Liver (tissue), 9 donors: ENCODE data around the gene ACACB. TPM values are rescaled to one million over a fixed set of nuclear protein-coding genes. Genes with fewer than 3 reads are reported as not detected.

ENCODE experiments used
- DNase-seq: peaks from one replicate; pipeline ENCODE4 v3.0.0-alpha.2; 2017; ENCODE audit warnings: low spot score
- H3K27ac ChIP-seq, 2 donors: one replicate each; pipeline ENCODE4 v1.7.0; 2013; ENCODE audit warnings: inconsistent platforms in 2 of 2, low read length in 2 of 2, control low read depth in 1 of 2, low read depth in 1 of 2, mild to moderate bottlenecking in 1 of 2
- H3K27me3 ChIP-seq, 4 donors: one replicate each; pipeline versions ENCODE4 v1.6.1 to v1.7.0; 2013; ENCODE audit warnings: low read length in 3 of 4, inconsistent platforms in 1 of 4, mild to moderate bottlenecking in 1 of 4, moderate library complexity in 1 of 4; ENCODE audit not compliant: control insufficient read depth in 4 of 4, insufficient read depth in 4 of 4
- H3K36me3 ChIP-seq, 4 donors: one replicate each; pipeline versions ENCODE4 v1.6.1 to v1.7.0; 2013; ENCODE audit warnings: low read length in 3 of 4, mild to moderate bottlenecking in 3 of 4, low read depth in 1 of 4, moderate library complexity in 1 of 4; ENCODE audit not compliant: control insufficient read depth in 4 of 4, insufficient read depth in 3 of 4
- H3K4me1 ChIP-seq, 4 donors: one replicate each; pipeline versions ENCODE4 v1.6.1 to v1.7.0; 2013; ENCODE audit warnings: low read length in 3 of 4, mild to moderate bottlenecking in 3 of 4, moderate library complexity in 1 of 4; ENCODE audit not compliant: control insufficient read depth in 4 of 4, insufficient read depth in 4 of 4
- H3K4me3 ChIP-seq, 3 donors: one replicate each; pipeline versions ENCODE4 v1.6.1 to v1.7.0; 2013; ENCODE audit warnings: low read length in 3 of 3, control low read depth in 1 of 3, low read depth in 1 of 3, mild to moderate bottlenecking in 1 of 3
- H3K9ac ChIP-seq, 2 donors: one replicate each; pipeline ENCODE4 v1.7.0; 2013; ENCODE audit warnings: low read length in 2 of 2, mild to moderate bottlenecking in 2 of 2, moderate library complexity in 2 of 2, control low read depth in 1 of 2, low read depth in 1 of 2
- H3K9me3 ChIP-seq, 4 donors: one replicate each; pipeline versions ENCODE4 v1.6.1 to v1.7.0; 2013; ENCODE audit warnings: low read length in 3 of 4; ENCODE audit not compliant: control insufficient read depth in 4 of 4
- EGR1 ChIP-seq, 2 donors: IDR thresholded peaks; 2 replicates each; pipeline ENCODE4 v1.6.1; 2016 to 2018; ENCODE audit warnings: antibody characterized with exemption in 2 of 2, low read depth in 2 of 2
- FOXA1 ChIP-seq: IDR thresholded peaks from 2 replicates; pipeline ENCODE4 v1.6.1; 2016; ENCODE audit warnings: antibody characterized with exemption
- FOXA2 ChIP-seq: IDR thresholded peaks from 2 replicates; pipeline ENCODE4 v1.6.1; 2016; ENCODE audit warnings: antibody characterized with exemption
- GABPA ChIP-seq, 2 donors: IDR thresholded peaks in 1 of 2; conservative IDR thresholded peaks in 1 of 2; 2 replicates each; pipeline ENCODE4 v1.6.1; 2016; ENCODE audit warnings: antibody characterized with exemption in 2 of 2, mild to moderate bottlenecking in 1 of 2, moderate library complexity in 1 of 2
- HNF4A ChIP-seq, 2 donors: conservative IDR thresholded peaks; 2 replicates each; pipeline ENCODE4 v1.6.1; 2016; ENCODE audit warnings: antibody characterized with exemption in 2 of 2, mild to moderate bottlenecking in 2 of 2
- HNF4G ChIP-seq: IDR thresholded peaks from 2 replicates; pipeline ENCODE4 v1.6.1; 2016; ENCODE audit warnings: antibody characterized with exemption
- JUND ChIP-seq, 2 donors: IDR thresholded peaks; 2 replicates each; pipeline ENCODE4 v1.6.1; 2016; ENCODE audit warnings: antibody characterized with exemption in 2 of 2
- NR2F2 ChIP-seq: IDR thresholded peaks from 2 replicates; pipeline ENCODE4 v1.6.1; 2016; ENCODE audit warnings: antibody characterized with exemption
- RAD21 ChIP-seq, 2 donors: IDR thresholded peaks; 2 replicates each; pipeline ENCODE4 v1.6.1; 2016; ENCODE audit warnings: antibody characterized with exemption in 2 of 2, mild to moderate bottlenecking in 2 of 2
- RXRA ChIP-seq, 2 donors: IDR thresholded peaks; 2 replicates each; pipeline ENCODE4 v1.6.1; 2017 to 2018; ENCODE audit warnings: antibody characterized with exemption in 2 of 2, mild to moderate bottlenecking in 1 of 2
- YY1 ChIP-seq: IDR thresholded peaks from 2 replicates; pipeline ENCODE4 v1.6.1; 2016; ENCODE audit warnings: antibody characterized with exemption, mild to moderate bottlenecking
- WGBS: extraction: QIAGEN DNeasy Blood & Tissue Kit; methylation state at CpG from one replicate; pipeline ENCODE4 v1.1.7; 2013; 5-methylcytosine and 5-hydroxymethylcytosine counted together
- polyA plus RNA-seq, 2 donors: library from polyadenylated mRNA; stranded (reverse) in 1 of 2; unstranded in 1 of 2; fragments of 200-250 nt in 1 of 2; fragments of >200 nt in 1 of 2; fragmentation: Nextera tagmentation in 1 of 2; extraction: Ambion mirVana in 1 of 2; gene quantifications; one replicate each; pipeline versions ENCODE4 v1.2.1 to v1.2.3, GENCODE V29; 2013 to 2015
- total RNA-seq, 2 donors: library from RNA; depleted of rRNA; stranded (reverse); fragments of >200 nt; gene quantifications; one replicate each; pipeline ENCODE4 v1.2.3, GENCODE V29; 2014
- TF ChIP-seq, protein P1 (sequence below): IDR thresholded peaks from 2 replicates; pipeline ENCODE4 v1.6.1; 2016; ENCODE audit warnings: antibody characterized with exemption
- TF ChIP-seq, protein P2 (sequence below): IDR thresholded peaks from 2 replicates; pipeline ENCODE4 v1.6.1; 2016; ENCODE audit warnings: antibody characterized with exemption
- TF ChIP-seq, protein P3 (sequence below): IDR thresholded peaks from 2 replicates; pipeline ENCODE4 v1.6.1; 2016; ENCODE audit warnings: antibody characterized with exemption, mild to moderate bottlenecking
- donor health status: healthy.
- donor health status: healthy.
- donor health status: healthy.
- donor health status: healthy.
- donor health status: healthy.

Gene ACACB
- total and polyA plus RNA-seq, 4 donors, result 12.9 to 288 (median 52.1) TPM

DNA sequence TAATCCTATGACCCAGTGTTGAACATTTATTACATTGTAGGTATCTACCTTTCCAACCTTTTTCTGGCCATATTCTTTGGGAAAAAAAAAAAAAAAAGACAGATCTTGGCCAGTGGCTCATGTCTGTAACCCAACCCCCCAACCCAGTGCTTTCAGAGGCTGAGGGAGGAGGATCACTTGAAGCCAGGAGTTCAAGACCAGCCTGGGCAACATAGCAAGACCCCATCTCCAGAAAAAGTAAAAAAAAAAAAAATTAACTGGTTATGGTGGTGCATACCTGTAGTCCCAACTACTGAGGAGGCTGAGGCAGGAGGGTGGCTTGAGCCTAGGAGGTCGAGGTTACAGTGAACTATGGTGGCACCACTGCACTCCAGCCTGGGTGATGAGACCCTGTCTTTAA is 58.1 kb downstream of the ACACB start:
- WGBS, result 94% methylated on average over 1 of the region's 1 CpG
- no peak for TF ChIP-seq RXRA (IDR thresholded peaks at IDR 0.05)
- TF ChIP-seq GABPA (IDR thresholded peaks at IDR 0.05 in 1 of 2, conservative IDR thresholded peaks at IDR 0.05 in 1 of 2), result no peak
- no peak for TF ChIP-seq FOXA1
- no peak for TF ChIP-seq JUND (IDR thresholded peaks at IDR 0.05)
- no peak for TF ChIP-seq YY1
- TF ChIP-seq, protein P1, sequence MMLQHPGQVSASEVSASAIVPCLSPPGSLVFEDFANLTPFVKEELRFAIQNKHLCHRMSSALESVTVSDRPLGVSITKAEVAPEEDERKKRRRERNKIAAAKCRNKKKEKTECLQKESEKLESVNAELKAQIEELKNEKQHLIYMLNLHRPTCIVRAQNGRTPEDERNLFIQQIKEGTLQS, result no peak
- no peak for TF ChIP-seq RAD21 (IDR thresholded peaks at IDR 0.05)
- TF ChIP-seq FOXA2, result no peak
- no peak for TF ChIP-seq HNF4G
- no peak for TF ChIP-seq NR2F2
- DNase-seq, result no peak
- H3K9me3 ChIP-seq, result no peaks in the 10 kb centered on the region
- peaks cover 0 to 3% (median 0%) of the 10 kb centered on the region in 4 donors for H3K4me1 ChIP-seq
- H3K27me3 ChIP-seq, result no peaks in the 10 kb centered on the region
- H3K9ac ChIP-seq, result no peak overlapping the region
- H3K36me3 ChIP-seq, result peaks cover 20 to 70% (median 60%) of the 10 kb centered on the region in 4 donors
- no peak overlapping the region for H3K27ac ChIP-seq
- H3K4me3 ChIP-seq, result no peak overlapping the region

DNA sequence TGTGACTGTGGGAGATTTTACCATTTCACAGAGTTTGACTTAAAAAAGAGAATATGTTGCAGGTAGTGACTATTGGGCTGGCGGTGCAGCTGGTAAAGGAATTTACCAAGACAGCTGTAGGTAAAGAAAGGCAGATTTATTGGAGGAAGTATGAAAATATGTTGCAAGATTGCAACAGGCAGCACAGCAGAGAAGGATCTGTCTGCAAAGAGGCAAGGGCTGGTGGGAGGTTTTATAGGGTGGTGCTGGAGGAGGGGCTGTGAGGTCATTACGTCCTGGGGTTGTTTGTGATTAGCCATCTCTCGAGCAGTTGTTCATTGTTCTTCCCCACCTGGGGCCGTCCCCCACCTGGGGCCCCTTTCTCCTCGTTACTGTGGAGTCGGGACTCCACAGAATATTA is 62.1 kb downstream of the ACACB start:
- 92% methylated on average over 6 of the region's 6 CpGs for WGBS
- Histone ChIP-seq H3K27ac (no peak overlapping the region), H3K9me3 (no peaks in the 10 kb centered on the region), H3K27me3 (no peaks in the 10 kb centered on the region), H3K4me3 (no peak overlapping the region), H3K9ac (no peak overlapping the region), H3K36me3 (peaks cover 13 to 70% (median 56%) of the 10 kb centered on the region in 4 donors), H3K4me1 (peaks cover 0 to 6% (median 0%) of the 10 kb centered on the region in 4 donors)
- no peak for DNase-seq
- no peak for TF ChIP-seq RXRA (IDR thresholded peaks at IDR 0.05)
- TF ChIP-seq, protein P2, sequence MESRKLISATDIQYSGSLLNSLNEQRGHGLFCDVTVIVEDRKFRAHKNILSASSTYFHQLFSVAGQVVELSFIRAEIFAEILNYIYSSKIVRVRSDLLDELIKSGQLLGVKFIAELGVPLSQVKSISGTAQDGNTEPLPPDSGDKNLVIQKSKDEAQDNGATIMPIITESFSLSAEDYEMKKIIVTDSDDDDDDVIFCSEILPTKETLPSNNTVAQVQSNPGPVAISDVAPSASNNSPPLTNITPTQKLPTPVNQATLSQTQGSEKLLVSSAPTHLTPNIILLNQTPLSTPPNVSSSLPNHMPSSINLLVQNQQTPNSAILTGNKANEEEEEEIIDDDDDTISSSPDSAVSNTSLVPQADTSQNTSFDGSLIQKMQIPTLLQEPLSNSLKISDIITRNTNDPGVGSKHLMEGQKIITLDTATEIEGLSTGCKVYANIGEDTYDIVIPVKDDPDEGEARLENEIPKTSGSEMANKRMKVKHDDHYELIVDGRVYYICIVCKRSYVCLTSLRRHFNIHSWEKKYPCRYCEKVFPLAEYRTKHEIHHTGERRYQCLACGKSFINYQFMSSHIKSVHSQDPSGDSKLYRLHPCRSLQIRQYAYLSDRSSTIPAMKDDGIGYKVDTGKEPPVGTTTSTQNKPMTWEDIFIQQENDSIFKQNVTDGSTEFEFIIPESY, result no peak
- TF ChIP-seq EGR1 (IDR thresholded peaks at IDR 0.05; ENCODE audit: low read depth in 2 of 2), result no peak
- TF ChIP-seq, protein P1, result no peak
- no peak for TF ChIP-seq HNF4A (conservative IDR thresholded peaks at IDR 0.05)
- no peak for TF ChIP-seq RAD21 (IDR thresholded peaks at IDR 0.05)
- TF ChIP-seq, protein P3, sequence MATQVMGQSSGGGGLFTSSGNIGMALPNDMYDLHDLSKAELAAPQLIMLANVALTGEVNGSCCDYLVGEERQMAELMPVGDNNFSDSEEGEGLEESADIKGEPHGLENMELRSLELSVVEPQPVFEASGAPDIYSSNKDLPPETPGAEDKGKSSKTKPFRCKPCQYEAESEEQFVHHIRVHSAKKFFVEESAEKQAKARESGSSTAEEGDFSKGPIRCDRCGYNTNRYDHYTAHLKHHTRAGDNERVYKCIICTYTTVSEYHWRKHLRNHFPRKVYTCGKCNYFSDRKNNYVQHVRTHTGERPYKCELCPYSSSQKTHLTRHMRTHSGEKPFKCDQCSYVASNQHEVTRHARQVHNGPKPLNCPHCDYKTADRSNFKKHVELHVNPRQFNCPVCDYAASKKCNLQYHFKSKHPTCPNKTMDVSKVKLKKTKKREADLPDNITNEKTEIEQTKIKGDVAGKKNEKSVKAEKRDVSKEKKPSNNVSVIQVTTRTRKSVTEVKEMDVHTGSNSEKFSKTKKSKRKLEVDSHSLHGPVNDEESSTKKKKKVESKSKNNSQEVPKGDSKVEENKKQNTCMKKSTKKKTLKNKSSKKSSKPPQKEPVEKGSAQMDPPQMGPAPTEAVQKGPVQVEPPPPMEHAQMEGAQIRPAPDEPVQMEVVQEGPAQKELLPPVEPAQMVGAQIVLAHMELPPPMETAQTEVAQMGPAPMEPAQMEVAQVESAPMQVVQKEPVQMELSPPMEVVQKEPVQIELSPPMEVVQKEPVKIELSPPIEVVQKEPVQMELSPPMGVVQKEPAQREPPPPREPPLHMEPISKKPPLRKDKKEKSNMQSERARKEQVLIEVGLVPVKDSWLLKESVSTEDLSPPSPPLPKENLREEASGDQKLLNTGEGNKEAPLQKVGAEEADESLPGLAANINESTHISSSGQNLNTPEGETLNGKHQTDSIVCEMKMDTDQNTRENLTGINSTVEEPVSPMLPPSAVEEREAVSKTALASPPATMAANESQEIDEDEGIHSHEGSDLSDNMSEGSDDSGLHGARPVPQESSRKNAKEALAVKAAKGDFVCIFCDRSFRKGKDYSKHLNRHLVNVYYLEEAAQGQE, result no peak
- TF ChIP-seq FOXA1, result no peak
